ENCODE measurements around the gene ELMO1.

Gene ELMO1

DNA sequence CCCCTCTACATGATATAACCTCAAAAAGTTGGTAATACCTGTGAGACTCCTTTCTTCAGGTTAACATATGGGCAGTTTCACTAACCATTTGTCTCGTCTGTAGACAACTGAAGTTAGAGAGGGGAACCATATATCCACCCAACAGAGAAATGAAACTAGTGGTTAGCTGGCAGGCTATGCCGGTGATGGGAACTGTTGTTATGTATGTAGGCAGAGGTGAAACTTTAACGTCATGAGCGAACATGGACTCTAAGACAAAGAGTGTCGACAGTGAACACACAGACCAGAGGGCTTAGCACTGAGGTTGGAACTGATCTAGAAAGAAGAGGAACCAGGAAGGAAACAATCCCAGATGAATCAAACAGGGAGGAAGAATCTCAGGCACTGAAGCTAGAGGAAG is 112.4 kb downstream of the ELMO1 start:
- Histone ChIP-seq H3K4me1 (ENCODE audit: insufficient read depth, low read length) (no peaks in the 10 kb centered on the region), H3K27me3 (ENCODE audit: control insufficient read depth in 1 of 2, insufficient read depth in 2 of 2, low read length in 2 of 2) (no peaks in the 10 kb centered on the region), H3K9ac (ENCODE audit: low read length) (no peak overlapping the region), H3K27ac (ENCODE audit: low read depth, low read length) (no peak overlapping the region), H3K9me3 (ENCODE audit: low read length) (no peaks in the 10 kb centered on the region), H3K36me3 (ENCODE audit: insufficient read depth, low read length) (no peaks in the 10 kb centered on the region), H3K4me3 (ENCODE audit: low read depth in 1 of 2, low read length in 2 of 2) (no peak overlapping the region)

DNA sequence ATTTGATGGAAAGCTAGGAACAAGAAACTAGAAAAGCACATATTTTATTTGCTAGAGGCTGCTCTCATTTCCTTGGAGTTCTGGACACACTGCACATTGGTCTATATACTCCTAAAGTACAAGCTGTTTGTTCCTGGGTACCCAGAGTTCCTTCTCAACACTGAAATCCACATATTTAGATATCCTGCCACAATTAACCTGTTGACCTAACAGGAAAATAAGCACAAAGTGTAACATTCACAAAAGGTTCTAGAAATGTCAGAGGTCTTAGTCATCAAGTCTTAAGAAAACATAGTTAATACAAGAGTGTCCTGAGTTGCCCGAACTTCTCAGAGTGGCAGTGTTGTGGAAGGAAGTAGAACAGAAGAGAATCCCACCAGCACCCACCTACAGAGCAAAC is 115.6 kb downstream of the ELMO1 start:
- no peaks in the 10 kb centered on the region for H3K27me3 ChIP-seq (ENCODE audit: control insufficient read depth in 1 of 2, insufficient read depth in 2 of 2, low read length in 2 of 2)
- H3K27ac ChIP-seq (ENCODE audit: low read depth, low read length), result no peak overlapping the region
- no peak overlapping the region for H3K9ac ChIP-seq (ENCODE audit: low read length)
- no peaks in the 10 kb centered on the region for H3K9me3 ChIP-seq (ENCODE audit: low read length)
- no peaks in the 10 kb centered on the region for H3K4me1 ChIP-seq (ENCODE audit: insufficient read depth, low read length)
- H3K36me3 ChIP-seq (ENCODE audit: insufficient read depth, low read length), result no peaks in the 10 kb centered on the region
- H3K4me3 ChIP-seq (ENCODE audit: low read depth in 1 of 2, low read length in 2 of 2), result no peak overlapping the region

DNA sequence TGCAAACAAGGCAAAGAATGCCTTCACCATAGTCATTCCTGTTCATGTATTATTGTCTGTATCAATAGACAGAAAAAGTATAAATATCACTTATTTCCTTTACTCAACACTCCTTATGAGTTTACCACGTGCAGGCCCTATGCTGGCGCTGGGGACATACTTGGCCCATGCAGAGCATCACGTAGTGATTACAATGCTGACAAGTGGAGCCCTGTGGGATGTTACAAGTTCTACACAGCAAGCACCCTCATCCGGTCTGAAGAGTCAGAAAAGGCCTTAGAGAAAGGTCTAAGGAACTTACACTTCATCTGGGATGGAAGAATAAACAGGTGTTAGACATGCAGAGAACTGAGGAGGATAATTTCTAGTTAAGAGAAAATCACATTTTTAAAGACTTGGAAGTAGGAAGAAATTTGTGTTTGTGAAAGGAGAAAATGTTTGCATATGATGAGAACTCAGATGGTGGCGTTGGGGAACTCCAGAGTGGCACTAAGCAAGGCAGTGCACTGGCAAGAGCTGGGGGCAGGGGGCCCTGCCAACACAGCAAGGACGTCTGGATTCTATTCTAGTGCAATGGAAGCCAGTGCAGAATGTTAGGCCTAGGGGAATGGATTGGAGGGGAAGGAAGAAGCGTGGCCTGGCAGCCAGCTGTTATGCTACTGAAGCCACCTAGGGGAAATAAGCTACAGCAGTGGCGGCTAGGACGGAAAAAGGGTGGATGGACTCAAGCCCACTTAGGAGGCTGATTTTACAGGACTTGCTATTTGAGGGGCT is 116.2 kb downstream of the ELMO1 start:
- H3K36me3 ChIP-seq (ENCODE audit: insufficient read depth, low read length), result no peaks in the 10 kb centered on the region
- H3K4me3 ChIP-seq (ENCODE audit: low read depth in 1 of 2, low read length in 2 of 2), result no peak overlapping the region
- no peaks in the 10 kb centered on the region for H3K27me3 ChIP-seq (ENCODE audit: control insufficient read depth in 1 of 2, insufficient read depth in 2 of 2, low read length in 2 of 2)
- H3K4me1 ChIP-seq (ENCODE audit: insufficient read depth, low read length), result no peaks in the 10 kb centered on the region
- H3K9me3 ChIP-seq (ENCODE audit: low read length), result no peaks in the 10 kb centered on the region
- H3K9ac ChIP-seq (ENCODE audit: low read length), result no peak overlapping the region
- H3K27ac ChIP-seq (ENCODE audit: low read depth, low read length), result no peak overlapping the region

DNA sequence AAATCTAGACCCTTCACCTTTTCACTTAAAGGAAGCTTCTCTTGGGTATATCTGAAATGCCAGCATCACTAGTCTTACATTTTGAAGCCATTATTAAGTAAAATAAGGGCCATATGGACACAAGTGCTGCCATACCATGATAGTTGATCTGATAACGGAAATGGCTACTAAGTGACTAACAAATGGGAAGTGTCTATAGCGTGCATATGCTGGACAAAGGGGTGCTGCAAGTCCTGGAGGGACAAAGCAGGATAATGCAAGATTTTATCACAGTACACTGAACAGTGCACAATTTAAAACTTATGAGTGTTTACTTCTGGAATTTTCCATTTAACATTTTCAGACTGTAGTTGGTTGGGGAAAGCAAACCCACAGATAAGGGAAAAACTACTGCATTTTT is 117.9 kb downstream of the ELMO1 start:
- Histone ChIP-seq H3K27ac (ENCODE audit: low read depth, low read length) (no peak overlapping the region), H3K27me3 (ENCODE audit: control insufficient read depth in 1 of 2, insufficient read depth in 2 of 2, low read length in 2 of 2) (no peaks in the 10 kb centered on the region), H3K9me3 (ENCODE audit: low read length) (no peaks in the 10 kb centered on the region), H3K4me3 (ENCODE audit: low read depth in 1 of 2, low read length in 2 of 2) (no peak overlapping the region), H3K4me1 (ENCODE audit: insufficient read depth, low read length) (no peaks in the 10 kb centered on the region), H3K36me3 (ENCODE audit: insufficient read depth, low read length) (no peaks in the 10 kb centered on the region), H3K9ac (ENCODE audit: low read length) (no peak overlapping the region)

DNA sequence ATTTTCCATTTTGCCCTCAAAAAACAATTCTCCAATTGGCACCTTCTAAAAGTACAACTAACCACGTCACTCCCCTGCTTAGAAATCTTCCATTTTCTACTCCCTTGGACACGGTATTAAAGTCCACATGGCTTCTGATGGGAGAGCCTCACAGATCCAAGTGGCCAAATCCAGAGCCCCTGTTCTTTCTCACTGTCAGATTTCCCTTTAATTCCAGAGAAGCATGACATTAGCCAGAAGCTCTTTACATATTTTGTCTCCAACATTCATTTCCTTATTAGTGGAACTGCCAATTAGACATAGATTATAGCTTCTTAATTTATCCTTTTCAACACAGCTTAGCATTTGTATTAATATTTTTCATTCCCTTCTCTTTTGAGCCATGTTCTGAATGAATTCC is 118.7 kb downstream of the ELMO1 start:
- H3K27ac ChIP-seq (ENCODE audit: low read depth, low read length), result no peak overlapping the region
- no peak overlapping the region for H3K9ac ChIP-seq (ENCODE audit: low read length)
- no peaks in the 10 kb centered on the region for H3K27me3 ChIP-seq (ENCODE audit: control insufficient read depth in 1 of 2, insufficient read depth in 2 of 2, low read length in 2 of 2)
- H3K9me3 ChIP-seq (ENCODE audit: low read length), result no peaks in the 10 kb centered on the region
- H3K4me1 ChIP-seq (ENCODE audit: insufficient read depth, low read length), result no peaks in the 10 kb centered on the region
- no peak overlapping the region for H3K4me3 ChIP-seq (ENCODE audit: low read depth in 1 of 2, low read length in 2 of 2)
- no peaks in the 10 kb centered on the region for H3K36me3 ChIP-seq (ENCODE audit: insufficient read depth, low read length)

DNA sequence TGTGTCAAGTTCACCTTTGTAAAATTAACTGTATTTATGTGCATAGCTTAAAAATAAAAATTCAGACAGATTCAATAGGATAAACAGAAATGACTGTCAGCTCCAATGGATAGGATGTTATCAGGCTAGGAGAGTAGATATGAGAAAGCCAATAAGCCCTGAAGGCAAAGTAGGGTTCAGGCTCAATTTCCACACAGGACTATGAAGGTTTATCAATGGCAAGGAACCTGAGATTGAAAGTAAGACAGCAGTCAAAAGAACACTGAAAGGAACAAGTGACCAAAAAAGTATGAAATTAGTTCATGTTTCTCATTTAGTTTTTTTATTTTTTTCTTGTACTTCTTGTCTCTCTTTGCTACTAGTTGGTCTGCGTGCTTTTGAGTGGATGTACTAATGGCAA is 121.4 kb downstream of the ELMO1 start:
- Histone ChIP-seq H3K27me3 (ENCODE audit: control insufficient read depth in 1 of 2, insufficient read depth in 2 of 2, low read length in 2 of 2) (no peaks in the 10 kb centered on the region), H3K4me3 (ENCODE audit: low read depth in 1 of 2, low read length in 2 of 2) (no peak overlapping the region), H3K9me3 (ENCODE audit: low read length) (no peaks in the 10 kb centered on the region), H3K4me1 (ENCODE audit: insufficient read depth, low read length) (no peaks in the 10 kb centered on the region), H3K36me3 (ENCODE audit: insufficient read depth, low read length) (no peaks in the 10 kb centered on the region), H3K9ac (ENCODE audit: low read length) (no peak overlapping the region), H3K27ac (ENCODE audit: low read depth, low read length) (no peak overlapping the region)

DNA sequence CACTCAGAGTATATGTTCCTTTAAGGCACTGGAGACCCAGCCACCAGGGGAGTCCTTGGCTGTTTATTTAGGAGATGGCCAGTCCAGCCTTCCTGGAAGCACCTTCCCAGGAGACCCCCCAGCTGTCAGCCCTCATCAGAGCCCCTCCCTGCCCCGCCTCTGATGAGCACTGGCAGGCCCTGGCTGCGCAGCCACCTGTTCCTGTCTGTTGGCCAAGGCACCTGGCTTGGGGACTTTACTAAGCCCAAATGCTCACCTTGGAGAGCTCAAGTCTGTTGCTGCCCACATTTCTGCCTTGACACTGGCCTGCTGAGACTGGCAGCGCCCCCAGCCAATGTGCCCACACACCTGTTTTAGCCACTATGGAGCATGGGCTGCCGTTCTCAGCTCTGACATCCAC is 124.7 kb downstream of the ELMO1 start:
- Histone ChIP-seq H3K27ac (ENCODE audit: low read depth, low read length) (no peak overlapping the region), H3K27me3 (ENCODE audit: control insufficient read depth in 1 of 2, insufficient read depth in 2 of 2, low read length in 2 of 2) (no peaks in the 10 kb centered on the region), H3K9ac (ENCODE audit: low read length) (no peak overlapping the region), H3K9me3 (ENCODE audit: low read length) (no peaks in the 10 kb centered on the region), H3K4me1 (ENCODE audit: insufficient read depth, low read length) (no peaks in the 10 kb centered on the region), H3K4me3 (ENCODE audit: low read depth in 1 of 2, low read length in 2 of 2) (no peak overlapping the region), H3K36me3 (ENCODE audit: insufficient read depth, low read length) (no peaks in the 10 kb centered on the region)

DNA sequence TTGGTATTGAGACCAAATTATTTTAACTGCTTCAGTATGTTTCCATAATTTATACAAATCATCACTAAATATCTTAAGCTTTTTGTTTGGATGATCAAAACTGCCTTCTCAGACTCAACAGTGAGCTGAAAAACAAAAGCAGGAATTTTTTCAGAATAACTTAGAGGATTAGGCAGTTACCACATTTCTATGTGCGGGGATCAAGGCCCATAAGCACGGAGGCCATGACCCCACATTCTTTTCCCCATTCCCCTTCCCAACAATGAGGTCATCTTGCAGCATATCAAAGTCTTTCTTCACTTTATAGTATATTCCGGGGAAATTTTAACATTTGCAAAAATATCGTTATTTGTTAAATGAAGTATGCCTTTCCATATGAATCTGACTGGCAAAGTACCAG is 125.8 kb downstream of the ELMO1 start:
- no peaks in the 10 kb centered on the region for H3K36me3 ChIP-seq (ENCODE audit: insufficient read depth, low read length)
- H3K27me3 ChIP-seq (ENCODE audit: control insufficient read depth in 1 of 2, insufficient read depth in 2 of 2, low read length in 2 of 2), result no peaks in the 10 kb centered on the region
- H3K4me3 ChIP-seq (ENCODE audit: low read depth in 1 of 2, low read length in 2 of 2), result no peak overlapping the region
- H3K4me1 ChIP-seq (ENCODE audit: insufficient read depth, low read length), result no peaks in the 10 kb centered on the region
- H3K9me3 ChIP-seq (ENCODE audit: low read length), result no peaks in the 10 kb centered on the region
- H3K9ac ChIP-seq (ENCODE audit: low read length), result no peak overlapping the region
- H3K27ac ChIP-seq (ENCODE audit: low read depth, low read length), result no peak overlapping the region

DNA sequence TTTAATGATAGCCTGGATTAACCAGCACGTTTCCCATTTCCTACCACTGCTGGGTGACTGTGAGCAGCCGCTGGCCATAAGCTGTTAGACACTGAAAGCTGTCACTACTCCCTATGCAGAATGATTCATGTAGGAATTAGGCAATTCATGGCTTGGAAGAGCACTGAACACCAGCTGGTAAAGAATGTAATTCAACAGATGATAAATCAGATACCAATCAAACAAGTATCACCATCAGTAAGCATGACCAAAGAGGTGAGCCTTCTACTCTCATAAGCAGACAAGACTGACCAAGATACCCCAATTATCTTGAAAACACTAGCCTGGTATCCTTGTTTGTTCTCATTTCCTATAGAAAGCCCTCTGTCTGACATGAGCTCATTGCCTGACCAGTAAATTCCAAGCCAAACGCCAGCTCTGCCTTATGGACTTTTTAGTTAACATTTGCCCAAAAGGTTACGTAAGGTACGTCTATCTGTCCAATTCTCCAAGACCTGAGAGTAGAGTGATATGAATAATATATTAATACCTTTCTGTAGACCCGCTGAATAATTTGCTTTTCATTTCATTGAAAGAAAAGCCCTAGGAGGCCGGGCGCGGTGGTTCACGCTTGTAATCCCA is 127.7 kb downstream of the ELMO1 start:
- Histone ChIP-seq H3K36me3 (ENCODE audit: insufficient read depth, low read length) (no peaks in the 10 kb centered on the region), H3K4me1 (ENCODE audit: insufficient read depth, low read length) (no peaks in the 10 kb centered on the region), H3K4me3 (ENCODE audit: low read depth in 1 of 2, low read length in 2 of 2) (no peak overlapping the region), H3K9me3 (ENCODE audit: low read length) (no peaks in the 10 kb centered on the region), H3K9ac (ENCODE audit: low read length) (no peak overlapping the region), H3K27me3 (ENCODE audit: control insufficient read depth in 1 of 2, insufficient read depth in 2 of 2, low read length in 2 of 2) (no peaks in the 10 kb centered on the region), H3K27ac (ENCODE audit: low read depth, low read length) (no peak overlapping the region)

DNA sequence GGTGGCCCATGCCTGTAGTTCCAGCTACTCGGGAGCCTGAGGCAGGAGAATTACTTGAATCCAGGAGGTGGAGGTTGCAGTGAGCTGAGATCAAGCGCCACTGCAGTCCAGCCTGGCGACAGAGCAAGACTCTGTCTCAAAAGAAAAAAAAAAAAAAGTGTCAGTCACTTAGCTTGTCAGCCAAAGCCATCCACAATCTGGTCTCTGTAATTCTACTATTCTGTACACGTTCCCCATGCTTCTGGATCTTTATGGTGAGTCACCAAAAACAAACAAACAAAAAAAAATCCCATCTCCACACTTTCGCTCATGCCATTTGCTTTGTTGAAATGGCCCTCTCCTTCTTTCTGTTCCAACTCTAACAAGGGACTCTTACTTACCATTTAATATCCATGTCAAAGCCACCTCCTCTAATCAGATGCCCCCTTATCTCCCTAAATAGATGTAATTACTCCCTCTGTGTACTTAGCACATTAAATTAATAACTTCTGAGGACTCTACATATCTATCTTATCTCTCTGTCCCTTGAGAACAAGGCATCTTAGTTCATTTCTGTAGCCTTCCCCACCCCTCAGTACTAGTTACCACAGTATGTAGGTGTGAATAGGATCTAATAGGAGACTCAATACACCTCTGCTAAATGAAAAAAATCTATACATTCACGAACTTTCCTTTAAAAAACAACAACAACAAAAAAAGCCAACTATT is 128.4 kb downstream of the ELMO1 start:
- Histone ChIP-seq H3K9ac (ENCODE audit: low read length) (no peak overlapping the region), H3K4me3 (ENCODE audit: low read depth in 1 of 2, low read length in 2 of 2) (no peak overlapping the region), H3K27ac (ENCODE audit: low read depth, low read length) (no peak overlapping the region), H3K36me3 (ENCODE audit: insufficient read depth, low read length) (no peaks in the 10 kb centered on the region), H3K27me3 (ENCODE audit: control insufficient read depth in 1 of 2, insufficient read depth in 2 of 2, low read length in 2 of 2) (no peaks in the 10 kb centered on the region), H3K4me1 (ENCODE audit: insufficient read depth, low read length) (no peaks in the 10 kb centered on the region), H3K9me3 (ENCODE audit: low read length) (no peaks in the 10 kb centered on the region)

DNA sequence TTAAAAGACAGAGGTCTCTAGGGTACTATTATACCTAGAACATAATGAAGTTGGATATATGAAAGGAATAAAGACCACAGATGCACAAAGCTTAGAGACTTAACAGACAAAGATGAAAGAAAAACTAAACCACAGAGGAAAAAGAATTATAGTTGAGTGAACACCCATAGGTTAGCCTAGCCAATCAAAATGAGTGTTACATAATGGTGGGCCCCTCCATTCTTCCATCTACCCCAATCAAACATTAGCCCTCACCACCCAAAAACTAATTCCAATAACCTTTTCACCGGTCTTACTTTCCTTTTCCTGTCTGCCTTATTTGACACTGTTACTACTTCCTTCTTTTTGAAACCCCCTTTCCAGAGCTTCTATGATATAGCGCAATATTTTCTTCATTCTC is 130.1 kb downstream of the ELMO1 start:
- H3K27ac ChIP-seq (ENCODE audit: low read depth, low read length), result no peak overlapping the region
- H3K4me3 ChIP-seq (ENCODE audit: low read depth in 1 of 2, low read length in 2 of 2), result no peak overlapping the region
- no peaks in the 10 kb centered on the region for H3K9me3 ChIP-seq (ENCODE audit: low read length)
- no peaks in the 10 kb centered on the region for H3K4me1 ChIP-seq (ENCODE audit: insufficient read depth, low read length)
- H3K9ac ChIP-seq (ENCODE audit: low read length), result no peak overlapping the region
- H3K27me3 ChIP-seq (ENCODE audit: control insufficient read depth in 1 of 2, insufficient read depth in 2 of 2, low read length in 2 of 2), result no peaks in the 10 kb centered on the region
- H3K36me3 ChIP-seq (ENCODE audit: insufficient read depth, low read length), result no peaks in the 10 kb centered on the region

All from muscle layer of colon (tissue), 2 donors.